ENCODE data around the gene PDZRN4. TPM values are rescaled to one million over a fixed set of nuclear protein-coding genes. Genes with fewer than 3 reads are reported as not detected.

PDZRN4 gene
- total RNA-seq, 4 donors from 2014 or later = 0.42 to 4.4 (median 2.4) TPM

DNA sequence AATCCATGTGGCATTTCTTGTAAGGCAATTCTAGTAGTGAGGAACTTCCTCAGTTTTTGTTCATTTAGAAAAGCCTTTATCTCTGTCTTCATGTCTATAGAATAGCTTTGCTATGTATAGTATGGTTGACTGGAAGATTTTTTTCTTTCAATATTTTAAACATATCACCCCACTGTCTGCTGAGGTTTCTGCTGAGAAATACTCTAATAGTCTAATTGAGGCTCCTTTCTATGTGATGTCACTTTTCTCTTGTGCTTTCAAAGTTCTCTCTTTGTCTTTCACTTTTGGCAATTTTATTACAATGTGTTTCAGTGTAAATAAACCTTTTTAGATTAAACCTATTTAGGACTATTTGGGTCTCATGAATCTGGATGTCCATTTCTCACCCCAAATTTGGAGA is 192.8 kb downstream of the PDZRN4 start:
- no peak for DNase-seq (ENCODE audit: low spot score in 2 of 2)
- no peaks in the 10 kb centered on the region for H3K4me1 ChIP-seq
- H3K27ac ChIP-seq = no peak overlapping the region
- no peaks in the 10 kb centered on the region for H3K36me3 ChIP-seq
- no peaks in the 10 kb centered on the region for H3K27me3 ChIP-seq
- no peak for TF ChIP-seq POLR2AphosphoS5 (IDR thresholded peaks at IDR 0.05)
- TF ChIP-seq EP300 (IDR thresholded peaks at IDR 0.05) = no peak
- TF ChIP-seq, protein P1, sequence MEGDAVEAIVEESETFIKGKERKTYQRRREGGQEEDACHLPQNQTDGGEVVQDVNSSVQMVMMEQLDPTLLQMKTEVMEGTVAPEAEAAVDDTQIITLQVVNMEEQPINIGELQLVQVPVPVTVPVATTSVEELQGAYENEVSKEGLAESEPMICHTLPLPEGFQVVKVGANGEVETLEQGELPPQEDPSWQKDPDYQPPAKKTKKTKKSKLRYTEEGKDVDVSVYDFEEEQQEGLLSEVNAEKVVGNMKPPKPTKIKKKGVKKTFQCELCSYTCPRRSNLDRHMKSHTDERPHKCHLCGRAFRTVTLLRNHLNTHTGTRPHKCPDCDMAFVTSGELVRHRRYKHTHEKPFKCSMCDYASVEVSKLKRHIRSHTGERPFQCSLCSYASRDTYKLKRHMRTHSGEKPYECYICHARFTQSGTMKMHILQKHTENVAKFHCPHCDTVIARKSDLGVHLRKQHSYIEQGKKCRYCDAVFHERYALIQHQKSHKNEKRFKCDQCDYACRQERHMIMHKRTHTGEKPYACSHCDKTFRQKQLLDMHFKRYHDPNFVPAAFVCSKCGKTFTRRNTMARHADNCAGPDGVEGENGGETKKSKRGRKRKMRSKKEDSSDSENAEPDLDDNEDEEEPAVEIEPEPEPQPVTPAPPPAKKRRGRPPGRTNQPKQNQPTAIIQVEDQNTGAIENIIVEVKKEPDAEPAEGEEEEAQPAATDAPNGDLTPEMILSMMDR (IDR thresholded peaks at IDR 0.05) = no peak
- no peak for TF ChIP-seq POLR2A (IDR thresholded peaks at IDR 0.05)
- peaks cover 5% of the 10 kb centered on the region for H3K9me3 ChIP-seq
- H3K4me3 ChIP-seq = no peak overlapping the region

DNA sequence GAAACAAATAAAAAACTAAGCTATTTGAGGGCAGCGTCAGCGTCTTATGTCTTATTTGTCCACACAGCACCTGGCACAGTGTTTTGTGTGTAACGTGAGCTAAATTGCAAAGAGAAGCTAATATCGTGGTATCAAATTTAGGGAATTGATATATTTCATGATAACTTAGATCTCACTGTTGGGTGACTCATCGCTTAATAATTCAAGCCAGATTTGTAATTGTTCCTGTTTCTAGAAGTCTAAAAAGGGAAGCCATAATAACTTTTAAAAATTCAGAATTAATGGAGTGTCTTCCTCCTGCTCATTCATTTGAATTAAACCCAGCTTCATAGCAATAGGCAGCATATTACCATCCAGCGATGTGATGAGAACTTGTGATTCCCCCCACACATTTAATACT is 214.7 kb downstream of the PDZRN4 start:
- no peak for DNase-seq (ENCODE audit: low spot score in 2 of 2)
- Histone ChIP-seq H3K9me3 (peaks cover 5% of the 10 kb centered on the region), H3K36me3 (no peaks in the 10 kb centered on the region), H3K27me3 (no peaks in the 10 kb centered on the region), H3K4me1 (no peaks in the 10 kb centered on the region), H3K4me3 (no peak overlapping the region), H3K27ac (no peak overlapping the region)
- no peak for TF ChIP-seq EP300 (IDR thresholded peaks at IDR 0.05)
- TF ChIP-seq, protein P1 (IDR thresholded peaks at IDR 0.05) = no peak
- WGBS = 84% methylated on average over 6 of the region's 6 CpGs

DNA sequence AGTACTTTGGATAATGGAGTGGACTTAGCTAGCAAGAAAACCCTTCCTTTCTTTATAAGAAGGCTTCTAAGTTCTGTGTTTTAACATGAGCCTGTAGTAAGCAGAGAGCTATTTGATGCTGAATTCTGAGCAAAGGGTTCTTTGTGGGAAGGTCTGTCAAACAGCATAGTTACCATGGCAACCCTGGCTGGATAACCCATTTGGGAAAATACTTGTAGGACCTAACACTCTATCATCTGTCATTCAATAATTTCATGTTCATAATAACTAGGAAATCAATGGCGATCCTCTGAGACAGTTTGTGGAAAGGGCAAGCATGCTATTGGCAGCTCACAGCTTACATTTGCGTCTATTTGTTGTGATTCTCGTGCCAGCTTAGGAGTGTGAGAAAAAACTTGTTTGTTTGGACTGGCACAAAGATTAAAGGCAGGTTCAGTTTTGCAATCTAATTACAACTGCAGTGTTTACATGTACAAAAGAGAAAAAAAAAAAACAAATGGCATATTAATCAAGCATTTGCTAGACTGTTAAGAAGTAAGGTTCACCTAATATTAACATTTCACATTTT is 219.2 kb downstream of the PDZRN4 start:
- Histone ChIP-seq H3K4me1 (no peaks in the 10 kb centered on the region), H3K27ac (no peak overlapping the region), H3K36me3 (no peaks in the 10 kb centered on the region), H3K27me3 (no peaks in the 10 kb centered on the region), H3K9me3 (peaks cover 5% of the 10 kb centered on the region), H3K4me3 (no peak overlapping the region)
- no peak for DNase-seq (ENCODE audit: low spot score in 2 of 2)
- no peak for TF ChIP-seq POLR2AphosphoS5 (IDR thresholded peaks at IDR 0.05)
- no peak for TF ChIP-seq POLR2A (IDR thresholded peaks at IDR 0.05)
- TF ChIP-seq, protein P1 (IDR thresholded peaks at IDR 0.05) = no peak
- no peak for TF ChIP-seq EP300 (IDR thresholded peaks at IDR 0.05)
- WGBS = 44% methylated on average over 3 of the region's 3 CpGs

DNA sequence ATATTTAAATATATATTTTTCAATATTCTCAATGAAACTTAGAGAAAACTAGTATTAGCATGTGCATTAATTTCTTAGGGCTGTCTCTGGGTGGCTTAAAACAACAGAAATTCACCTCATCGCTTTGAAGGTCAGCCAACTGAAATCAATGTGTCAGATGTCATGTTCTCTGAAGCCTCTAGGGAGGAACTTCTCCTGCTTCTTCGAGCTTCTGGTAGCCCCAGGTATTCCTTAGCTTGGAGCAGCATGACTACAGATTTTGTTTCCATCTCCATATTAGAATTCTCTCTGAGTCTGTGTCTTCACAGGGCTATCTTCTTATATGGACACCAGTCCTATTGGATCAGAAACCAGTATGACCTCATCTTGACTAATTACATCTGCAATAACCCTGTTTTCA is 221.5 kb downstream of the PDZRN4 start:
- Histone ChIP-seq H3K4me3 (no peak overlapping the region), H3K27ac (no peak overlapping the region), H3K27me3 (no peaks in the 10 kb centered on the region), H3K4me1 (no peaks in the 10 kb centered on the region), H3K9me3 (peaks cover 5% of the 10 kb centered on the region), H3K36me3 (no peaks in the 10 kb centered on the region)
- DNase-seq (ENCODE audit: low spot score in 2 of 2) = no peak
- WGBS = 69% methylated on average over 2 of the region's 2 CpGs
- TF ChIP-seq POLR2AphosphoS5 (IDR thresholded peaks at IDR 0.05) (no peak), POLR2A (IDR thresholded peaks at IDR 0.05) (no peak), EP300 (IDR thresholded peaks at IDR 0.05) (no peak)
- TF ChIP-seq, protein P1 (IDR thresholded peaks at IDR 0.05) = no peak

DNA sequence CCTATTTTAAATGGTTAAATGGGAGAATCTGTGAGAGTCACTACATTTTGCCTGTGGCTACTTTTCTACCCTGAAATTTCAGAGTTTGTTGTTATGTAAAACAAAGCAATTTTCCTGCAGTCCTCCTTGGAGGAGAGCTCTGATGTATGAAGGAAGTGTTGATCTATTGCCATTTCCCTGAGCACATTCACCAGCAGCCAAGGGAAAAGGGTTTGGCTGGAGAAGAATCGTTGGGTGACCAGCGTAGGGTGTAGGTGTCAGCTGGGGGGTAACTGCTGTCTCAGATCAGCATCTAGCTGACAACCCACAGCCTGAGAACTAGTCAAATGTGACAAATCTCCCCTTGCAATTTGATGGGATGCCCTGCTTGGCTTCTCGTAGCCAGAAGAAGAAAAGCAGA is 230.5 kb downstream of the PDZRN4 start:
- no peaks in the 10 kb centered on the region for H3K36me3 ChIP-seq
- TF ChIP-seq POLR2A (IDR thresholded peaks at IDR 0.05) (no peak), EP300 (IDR thresholded peaks at IDR 0.05) (no peak), POLR2AphosphoS5 (IDR thresholded peaks at IDR 0.05) (no peak)
- TF ChIP-seq, protein P1 (IDR thresholded peaks at IDR 0.05) = no peak
- DNase-seq (ENCODE audit: low spot score in 2 of 2) = no peak
- H3K27ac ChIP-seq = no peak overlapping the region
- 59% methylated on average over 3 of the region's 3 CpGs for WGBS
- no peak overlapping the region for H3K4me3 ChIP-seq
- no peaks in the 10 kb centered on the region for H3K9me3 ChIP-seq
- no peaks in the 10 kb centered on the region for H3K27me3 ChIP-seq
- no peaks in the 10 kb centered on the region for H3K4me1 ChIP-seq

Measured in suprapubic skin (tissue), 4 donors.